ENCODE measurements around the gene SVBP.

- TF ChIP-seq CTCF (IDR thresholded peaks at IDR 0.05) (no peak), EZH2 (IDR thresholded peaks at IDR 0.05; ENCODE audit: borderline replicate concordance, insufficient read depth, low read depth, low read length, poor library complexity, severe bottlenecking) (no peak)
These were observed 58.6 kb downstream of the SVBP start for GRCh38 chr1:42758641-42759040.
